Fibroblast of peridontal ligament (primary cell): ENCODE measurements around the gene NR6A1.
A peak's percentile ranks its signal among the peaks of the same experiment; 100 is the strongest.

Experiments used
- DNase-seq: peaks from one replicate; pipeline ENCODE4 v3.0.0-alpha.2; 2010; ENCODE audit errors: extremely low read depth

NR6A1 gene

DNA sequence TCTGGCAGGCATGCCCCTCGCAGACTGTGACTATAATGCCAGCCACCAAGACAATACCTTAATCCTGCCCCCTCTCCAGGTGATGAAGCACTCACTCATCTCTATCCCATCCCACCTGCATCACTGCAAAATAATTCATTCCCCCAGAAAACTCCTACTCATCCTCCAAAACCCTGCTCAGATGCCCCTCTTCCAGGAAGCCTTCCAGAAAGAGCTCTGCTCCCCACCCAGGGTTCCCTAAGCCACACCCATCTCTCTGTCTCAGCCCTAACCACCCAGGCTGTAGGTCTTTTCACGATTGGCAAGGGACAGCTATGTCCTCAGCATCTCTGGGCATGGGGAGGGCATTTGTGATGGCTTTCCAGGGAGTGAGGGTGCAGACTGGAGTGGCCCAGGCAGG, 281.1 kb downstream of the NR6A1 start:
- no peak for DNase-seq

DNA sequence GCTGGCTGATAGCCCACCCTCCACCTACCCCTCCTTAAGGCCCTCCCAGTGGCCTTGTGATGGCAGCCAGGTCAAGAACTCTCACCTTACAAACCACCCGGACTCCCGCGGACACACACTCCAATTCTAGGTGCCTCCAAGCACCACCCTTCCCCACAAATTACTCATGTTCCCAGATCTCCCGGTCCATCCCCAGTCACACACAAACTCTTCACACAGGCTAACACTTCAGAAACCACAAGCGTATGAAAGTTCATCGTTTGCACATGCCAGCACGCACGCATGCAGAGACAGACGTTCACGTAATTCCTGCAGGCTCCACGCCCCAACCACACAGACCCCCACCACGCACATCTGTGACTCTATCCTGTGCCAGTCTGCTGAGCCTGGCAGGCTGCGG, 281.9 kb downstream of the NR6A1 start:
- peak; percentile 21 for DNase-seq

DNA sequence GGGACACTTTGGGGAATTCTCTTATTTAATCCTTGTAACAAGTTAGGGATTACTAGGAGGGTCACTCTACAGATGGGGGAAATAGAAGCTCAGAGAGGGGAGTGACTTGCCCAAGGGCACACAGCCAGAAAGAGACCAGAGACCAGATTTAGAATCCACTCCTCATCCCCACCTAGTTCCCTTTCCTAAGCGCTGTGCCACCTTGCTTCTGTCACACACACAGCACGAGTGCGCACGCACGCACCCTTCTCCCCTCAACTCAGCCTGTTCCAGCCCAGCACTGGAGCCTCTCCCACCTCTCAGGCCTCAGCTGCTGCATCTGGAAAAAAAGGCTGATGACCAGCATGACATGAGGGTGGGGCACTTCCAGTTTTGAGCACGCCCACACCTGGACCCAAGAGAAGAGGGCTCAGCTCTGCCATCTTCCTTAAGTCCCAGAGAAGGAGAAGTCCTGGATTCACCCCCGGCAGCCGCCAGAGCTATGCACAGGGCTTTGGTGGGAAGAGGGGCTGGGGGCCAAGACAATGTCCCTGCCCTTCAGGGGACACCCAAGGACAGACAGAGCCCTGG, 282.4 kb downstream of the NR6A1 start:
- no peak for DNase-seq

DNA sequence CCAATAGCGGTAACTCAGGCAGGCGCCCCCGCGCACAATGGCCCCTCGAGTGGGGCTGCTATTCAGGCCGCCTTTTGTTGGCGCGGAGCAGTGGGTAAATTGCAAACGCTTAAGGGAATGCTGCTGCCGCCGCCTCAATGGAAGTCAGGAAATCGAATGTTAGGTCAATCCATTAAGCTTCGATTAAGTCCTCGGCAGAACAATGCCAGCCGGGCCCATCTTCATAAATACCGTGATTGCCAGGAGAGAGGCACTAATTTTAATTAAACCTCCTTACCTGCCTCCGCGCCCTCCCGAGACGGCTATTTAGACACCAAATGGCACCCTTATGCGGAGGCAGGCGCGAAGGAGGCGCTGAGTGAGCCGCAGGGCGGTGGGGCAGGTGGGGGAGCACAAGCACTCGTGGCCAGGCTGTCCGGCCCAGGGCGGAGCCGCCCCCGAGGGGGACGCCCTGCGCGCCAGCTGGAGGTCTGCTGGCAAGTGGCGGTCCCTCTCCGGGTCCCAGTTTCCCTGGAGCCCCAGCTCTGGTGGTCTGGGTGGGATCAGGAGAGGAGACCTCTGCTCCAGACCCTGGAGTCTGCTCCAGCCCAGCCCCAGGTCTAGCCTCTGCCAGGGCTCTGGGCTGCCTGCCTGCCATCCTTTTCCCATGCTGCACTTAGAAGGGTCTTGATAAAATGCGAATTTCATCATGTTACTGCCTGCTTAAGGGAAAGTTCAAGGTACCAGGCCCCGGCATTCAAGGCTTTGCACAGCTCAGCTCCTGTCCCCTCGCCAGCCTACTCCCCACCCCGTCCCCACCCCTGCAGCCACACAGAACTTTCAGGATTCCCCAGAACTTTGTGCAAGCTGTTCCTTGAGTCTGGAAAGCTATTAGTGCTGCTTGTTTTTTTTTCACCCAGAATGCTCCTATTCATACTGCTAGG, 283.6 kb downstream of the NR6A1 start:
- no peak for DNase-seq

DNA sequence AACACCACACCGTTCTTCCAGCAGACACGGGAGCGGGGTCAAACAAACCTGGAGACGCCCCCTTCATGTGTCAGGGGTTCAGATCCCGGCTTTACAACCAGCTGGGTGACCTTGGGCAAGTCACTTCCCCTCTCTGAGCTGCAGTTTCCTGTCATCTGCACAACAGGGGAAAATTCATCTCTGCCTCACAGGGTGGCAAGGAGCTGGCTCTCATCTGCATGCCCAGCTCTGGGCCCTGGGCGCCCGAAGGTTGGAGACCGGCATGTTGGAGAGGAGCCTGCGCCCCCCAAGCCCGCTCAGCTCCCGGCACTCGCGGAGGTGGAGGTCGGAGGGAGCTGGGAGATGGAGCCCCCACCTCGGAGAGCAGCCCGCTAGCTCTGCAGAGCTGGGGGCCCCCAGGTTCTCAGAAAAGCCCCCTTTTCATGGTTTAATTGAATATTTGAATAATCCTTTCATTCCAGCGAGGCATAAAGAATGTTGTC, 284.3 kb downstream of the NR6A1 start:
- DNase-seq = no peak

DNA sequence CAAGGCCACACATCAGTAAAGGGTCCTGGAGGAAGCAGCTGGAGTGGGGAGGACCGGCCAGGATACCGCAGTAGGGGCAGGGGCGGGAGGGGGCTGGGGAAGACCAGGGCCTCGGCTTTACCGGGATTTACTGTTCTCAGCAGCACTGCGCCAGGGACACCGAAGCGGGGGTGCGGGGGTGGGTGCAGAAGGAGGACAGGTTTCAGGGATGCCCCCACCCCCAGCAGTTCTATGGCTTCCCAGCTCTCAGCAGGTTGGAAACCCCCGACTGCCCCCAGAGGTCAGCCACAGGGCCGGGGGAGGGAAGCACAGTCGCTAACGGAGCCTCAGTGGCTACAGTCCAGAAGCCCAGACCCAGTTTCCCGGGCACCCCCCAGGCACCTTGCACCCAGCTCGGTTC, 285.2 kb downstream of the NR6A1 start:
- DNase-seq = no peak

DNA sequence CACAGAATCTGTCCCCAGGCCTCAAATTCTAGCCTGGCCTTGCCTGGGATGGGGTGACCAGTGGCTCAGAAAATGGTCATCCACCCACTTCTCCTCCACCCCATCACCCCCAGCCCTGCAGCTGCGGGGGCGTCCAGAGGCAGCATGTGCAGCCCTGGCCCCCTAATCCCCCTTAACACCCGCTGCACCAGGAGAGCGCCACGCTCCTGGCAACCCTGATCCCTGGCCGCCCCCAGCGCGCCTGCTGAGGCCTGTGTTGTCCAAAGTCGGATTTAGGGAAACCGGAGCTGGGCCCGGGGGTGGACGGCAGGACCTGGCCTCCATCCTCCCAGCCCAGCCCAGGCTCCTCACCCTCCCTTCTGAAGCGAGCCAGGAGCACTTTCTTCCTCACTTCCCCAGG, 285.9 kb downstream of the NR6A1 start:
- no peak for DNase-seq

DNA sequence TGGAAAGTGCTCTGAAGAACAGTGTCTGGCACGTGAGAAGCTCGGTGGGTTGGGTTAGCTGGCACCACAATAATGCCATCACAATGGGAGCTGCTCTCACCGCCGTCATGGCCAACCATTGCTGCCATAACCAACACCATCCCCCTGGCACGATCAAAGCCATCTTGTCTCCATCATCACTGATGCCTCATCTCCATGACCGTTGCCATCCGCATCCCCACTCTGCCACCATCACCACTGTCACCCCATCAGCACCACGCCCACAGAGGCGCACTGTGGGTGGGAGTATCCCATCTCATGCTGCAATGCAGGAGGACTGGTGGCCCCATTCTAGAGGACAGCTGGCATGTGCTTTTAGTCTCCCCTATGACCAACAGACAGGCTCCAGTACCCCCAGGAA, 287.6 kb downstream of the NR6A1 start:
- no peak for DNase-seq

DNA sequence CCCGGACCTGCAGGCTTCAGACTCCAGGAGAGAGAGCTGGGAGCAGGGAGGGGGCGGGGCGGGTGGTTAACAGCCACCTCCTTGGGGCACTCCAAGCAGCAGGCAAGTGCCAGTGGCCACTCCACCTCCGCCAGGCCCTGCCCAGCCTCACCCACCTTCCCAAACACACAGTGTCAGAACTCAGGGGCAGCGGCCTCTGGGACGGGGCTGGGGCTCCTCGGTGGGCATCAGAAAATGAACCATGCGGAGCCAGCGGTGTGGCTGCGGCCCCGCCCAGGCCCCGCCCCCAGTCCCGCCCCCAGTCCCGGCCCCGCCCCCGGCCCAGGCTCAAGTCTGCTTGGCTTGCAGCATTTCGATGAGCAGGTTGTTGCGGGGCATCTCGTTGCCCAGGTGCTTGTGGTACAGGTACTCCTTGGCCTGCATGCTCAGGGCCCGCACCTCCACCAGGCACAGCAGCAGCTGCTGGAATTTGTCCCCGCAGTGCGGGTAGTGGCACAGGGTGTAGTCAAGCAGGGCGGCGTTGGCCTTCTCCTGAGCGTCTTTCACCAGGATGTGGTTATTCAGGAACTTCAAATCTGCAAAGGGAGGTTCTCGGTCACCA, 288.6 kb downstream of the NR6A1 start:
- DNase-seq = no peak

DNA sequence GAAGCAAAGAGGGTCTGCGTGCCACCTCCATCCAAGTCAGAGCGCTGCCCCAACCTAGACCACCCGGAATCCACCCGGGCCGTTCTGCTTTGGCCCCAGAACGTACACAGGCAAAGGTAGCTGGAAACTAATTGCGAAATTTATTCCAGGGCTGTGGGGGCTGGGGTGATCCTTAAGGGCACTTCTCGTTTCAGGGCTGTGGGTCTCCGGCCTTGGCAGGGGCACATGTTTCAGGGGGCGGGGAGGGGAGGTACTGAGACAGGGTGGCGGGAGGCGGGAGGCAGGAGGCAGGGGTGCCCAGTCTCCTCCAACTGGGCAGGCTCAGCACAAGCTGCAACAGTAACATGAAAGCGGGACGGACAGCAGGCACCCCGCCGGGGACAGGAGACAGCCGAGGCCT, 290.0 kb downstream of the NR6A1 start:
- no peak for DNase-seq

DNA sequence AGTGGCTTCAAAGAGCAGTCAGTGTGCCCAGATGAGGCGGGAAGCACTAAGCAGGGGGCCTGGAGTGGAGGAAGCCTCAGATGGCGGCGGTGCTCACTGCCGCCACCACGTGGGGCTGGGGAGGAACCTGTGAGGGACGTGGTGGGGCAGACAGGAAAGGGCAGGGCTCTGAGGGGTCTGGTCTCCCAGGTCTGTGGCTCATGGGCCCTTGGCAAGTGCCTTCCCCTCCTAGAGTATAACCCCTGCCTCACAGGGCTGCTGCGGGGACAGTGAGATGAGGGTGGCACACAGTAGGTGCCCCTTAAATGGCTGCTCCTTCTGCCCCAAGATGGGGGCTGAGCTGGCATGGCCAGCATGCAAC, 290.5 kb downstream of the NR6A1 start:
- DNase-seq = no peak

DNA sequence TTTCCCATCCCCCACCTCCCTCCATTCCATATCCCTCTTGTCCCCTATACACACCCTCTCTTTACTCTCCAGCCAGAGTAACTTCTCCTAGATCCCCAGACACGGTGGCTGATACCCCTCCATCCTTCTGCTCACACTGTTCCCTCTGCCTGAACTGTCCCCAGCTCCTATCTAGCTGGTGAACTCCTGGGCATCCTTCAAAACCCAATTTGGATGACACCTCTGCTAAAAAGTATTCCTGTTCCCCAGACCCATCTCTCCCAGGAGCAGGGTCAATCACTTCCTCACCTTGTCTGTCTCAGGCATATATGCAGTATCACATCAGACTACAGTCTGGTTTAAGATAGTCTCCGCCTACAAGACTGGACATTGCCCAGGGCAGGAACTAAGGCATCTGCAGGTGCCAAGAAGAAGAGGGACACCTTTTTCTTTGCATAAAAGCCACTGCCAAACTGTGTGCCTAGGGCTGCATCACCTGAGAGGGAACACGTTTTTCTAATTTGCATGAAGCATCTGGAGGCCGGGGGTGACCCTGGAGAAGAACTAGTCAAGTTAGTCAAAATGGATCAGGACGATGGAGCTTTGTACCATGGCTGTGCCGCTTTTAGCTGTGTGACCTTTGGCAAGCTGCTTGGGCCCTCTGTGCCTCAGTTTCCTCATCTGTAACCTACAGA, 291.0 kb downstream of the NR6A1 start:
- DNase-seq = no peak

DNA sequence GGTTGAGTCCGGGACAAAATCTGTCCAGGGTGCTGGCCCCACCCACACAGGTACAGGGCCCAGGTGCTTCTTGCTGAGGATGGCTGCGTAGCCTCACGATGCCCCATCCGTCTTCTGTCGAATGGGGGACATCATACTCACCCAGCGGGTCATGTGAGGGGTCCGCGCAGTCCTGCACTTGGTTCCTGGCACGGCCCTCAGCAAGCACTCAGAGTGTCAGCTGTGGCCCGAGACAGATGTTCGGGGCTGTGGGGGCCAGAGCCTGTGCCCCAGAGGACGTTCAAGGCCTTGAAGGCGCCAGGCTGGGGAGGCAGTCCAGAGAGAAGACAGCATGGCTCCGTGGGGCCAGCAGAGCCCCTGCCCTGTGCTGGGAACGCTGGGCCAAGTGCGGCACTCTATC, 291.7 kb downstream of the NR6A1 start:
- no peak for DNase-seq

DNA sequence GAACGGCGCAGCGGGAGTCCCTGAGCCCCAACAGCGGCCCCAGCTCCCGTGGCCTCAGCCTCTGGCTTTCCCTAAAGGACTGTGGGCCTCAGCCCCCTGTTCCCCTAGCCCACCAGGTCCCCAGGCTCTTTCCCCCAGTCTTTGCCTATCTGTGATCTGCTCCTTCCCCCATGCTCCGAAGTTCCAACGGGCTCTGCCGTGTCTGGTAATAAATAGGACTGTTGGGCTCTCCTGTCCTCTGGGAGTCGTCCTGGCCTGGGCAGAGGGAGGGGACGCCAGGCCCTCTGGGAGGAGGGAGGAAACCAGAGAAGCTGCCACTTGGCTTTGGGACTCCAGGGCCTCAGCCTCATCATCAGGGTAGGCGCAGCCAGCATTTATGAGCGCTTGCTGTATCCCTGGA, 292.8 kb downstream of the NR6A1 start:
- DNase-seq = no peak

DNA sequence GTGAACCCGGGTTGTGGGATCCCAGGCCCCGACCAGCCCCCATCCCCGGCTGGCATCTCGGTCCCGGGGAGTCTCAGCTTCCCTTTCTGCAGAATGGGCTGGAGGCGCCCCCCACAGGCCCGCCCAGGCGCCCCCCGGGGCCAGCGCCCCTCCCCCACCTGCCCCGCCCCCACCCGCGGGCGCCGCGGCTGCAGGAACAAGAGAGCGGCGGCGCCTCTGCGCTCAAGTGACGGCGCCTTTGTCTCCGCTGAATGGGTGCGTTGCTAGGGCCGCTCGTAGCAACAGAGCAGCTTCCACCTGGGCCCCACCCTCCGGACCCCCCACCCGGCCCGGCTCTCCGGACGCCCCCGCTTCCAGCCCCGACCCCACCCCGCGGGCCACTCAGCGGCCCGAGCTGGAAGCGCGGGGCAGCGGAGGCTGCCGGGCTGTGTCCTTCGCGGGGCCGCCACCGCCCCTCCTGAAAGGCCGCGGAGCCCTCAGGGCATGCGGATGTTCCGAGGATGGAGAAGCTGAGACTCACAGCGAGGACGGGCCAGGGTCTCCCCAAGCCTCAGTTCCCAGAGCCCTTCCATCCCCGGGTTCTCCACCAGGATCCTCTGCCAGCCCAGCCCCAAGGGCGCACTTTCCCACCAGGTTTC, 293.3 kb downstream of the NR6A1 start:
- no peak for DNase-seq

DNA sequence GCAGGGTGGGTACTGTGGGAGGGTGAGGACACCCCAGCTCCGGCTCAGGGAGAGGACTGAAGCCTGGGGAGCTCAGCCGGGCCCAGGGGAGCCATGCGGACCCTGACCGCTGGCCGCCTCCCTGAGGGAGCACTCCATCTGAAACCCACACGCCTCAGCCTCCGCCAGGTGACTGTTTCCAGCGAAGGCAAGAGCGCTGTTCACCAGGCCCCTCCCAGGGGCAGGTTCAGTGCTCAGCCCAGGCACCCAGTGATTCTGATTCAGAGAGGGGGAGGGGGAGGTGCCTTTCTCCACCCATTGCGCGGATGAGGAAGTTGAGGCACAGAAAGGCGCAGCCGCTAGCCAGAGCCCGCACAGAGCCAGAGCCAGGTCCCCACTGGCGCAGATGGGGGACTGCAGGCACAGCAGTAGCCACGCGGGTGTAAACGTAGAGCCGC, 293.9 kb downstream of the NR6A1 start:
- no peak for DNase-seq

DNA sequence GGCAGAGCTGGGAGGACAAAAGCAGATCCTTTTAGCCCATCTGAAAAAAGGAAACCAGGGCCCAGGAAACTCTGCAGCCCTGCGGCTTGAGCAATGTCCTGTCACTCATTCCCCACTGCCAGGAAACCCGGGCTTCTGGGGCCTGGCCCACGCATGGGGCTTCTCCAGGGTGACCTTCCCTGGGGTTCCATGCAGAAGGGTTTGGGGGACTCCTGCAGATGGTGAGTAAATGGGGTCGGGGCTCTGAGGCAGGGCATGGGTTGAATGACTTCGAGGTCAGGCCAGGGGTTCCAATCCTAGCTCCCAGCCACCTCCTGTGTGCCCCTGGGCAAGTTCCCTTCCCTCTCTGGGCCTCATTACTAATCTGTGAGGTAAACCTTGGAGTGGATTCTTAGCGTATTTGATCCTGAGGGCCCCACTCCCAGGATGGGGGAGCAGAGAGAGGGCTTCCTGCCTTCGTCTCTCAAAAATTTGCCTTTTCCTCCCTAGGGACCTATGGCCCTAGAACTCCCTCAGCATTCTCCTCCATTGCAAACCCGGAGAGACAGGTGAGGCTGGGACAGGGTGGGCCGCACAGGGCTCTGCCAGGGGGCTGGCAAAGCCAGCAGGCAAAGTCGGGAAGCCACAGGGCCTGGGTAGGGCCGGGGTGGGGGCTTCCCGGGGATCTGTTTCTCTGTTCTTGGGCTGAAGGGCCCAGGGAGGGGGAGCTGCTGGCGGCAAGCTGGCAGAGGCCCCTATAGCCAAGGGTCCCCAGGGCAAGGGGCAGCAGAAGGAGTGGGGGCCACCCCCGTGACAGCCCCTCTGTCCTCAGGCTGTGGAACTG, 295.0 kb downstream of the NR6A1 start:
- no peak for DNase-seq

DNA sequence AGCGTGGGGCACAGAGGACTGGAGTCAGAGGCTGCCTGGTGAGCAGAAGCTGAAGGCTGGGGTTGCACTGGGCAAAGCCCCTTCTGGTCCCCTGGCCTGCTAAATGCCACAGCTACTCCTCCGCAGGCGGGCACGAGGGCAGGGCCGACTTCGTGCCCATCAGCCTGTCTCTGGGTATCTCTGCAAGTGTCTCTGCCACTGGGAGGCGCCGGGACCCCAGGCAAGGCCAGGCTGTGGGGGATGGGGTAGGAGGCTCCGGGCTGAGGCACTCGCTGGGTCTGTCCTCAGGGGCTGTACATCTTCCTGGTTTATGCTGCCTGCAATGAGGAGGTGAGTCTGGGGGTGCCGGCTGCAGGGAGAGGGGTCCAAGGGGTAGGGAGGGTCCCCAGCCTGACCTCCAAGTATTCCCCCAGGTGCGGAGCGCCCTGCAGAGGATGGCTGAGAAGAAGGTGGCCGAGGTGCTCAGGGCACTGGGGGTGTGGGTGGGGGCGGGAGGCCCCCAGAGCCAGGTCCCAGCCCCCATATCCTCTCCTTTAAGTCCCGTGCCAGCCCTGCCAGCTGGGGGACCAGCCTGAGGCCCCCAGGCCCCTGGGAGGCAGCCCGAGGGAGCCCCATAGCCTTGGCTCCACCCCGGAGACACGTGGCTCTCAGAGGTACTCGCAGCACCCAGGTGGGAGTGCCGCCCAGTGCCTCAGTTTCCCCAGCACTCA, 295.8 kb downstream of the NR6A1 start:
- DNase-seq = no peak

DNA sequence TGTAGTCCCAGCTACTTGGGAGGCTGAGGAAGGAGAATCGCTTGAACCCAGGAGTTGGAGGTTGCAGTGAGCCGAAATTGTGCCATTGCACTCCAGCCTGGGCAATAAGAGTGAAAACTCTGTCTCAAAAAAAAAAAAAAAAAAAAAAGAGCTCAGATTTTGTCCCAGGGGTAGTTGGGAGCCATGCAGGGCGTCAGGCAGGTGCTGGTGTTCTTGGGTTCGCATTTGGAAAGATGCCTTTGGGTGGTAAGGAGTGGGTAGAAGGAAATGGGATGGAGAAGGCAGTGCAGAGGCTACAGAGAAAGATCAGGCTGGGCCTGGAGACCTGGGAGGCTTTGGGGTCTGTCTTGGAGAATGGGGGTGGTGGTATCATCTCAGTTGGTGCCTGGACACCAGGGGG, 297.0 kb downstream of the NR6A1 start:
- no peak for DNase-seq

DNA sequence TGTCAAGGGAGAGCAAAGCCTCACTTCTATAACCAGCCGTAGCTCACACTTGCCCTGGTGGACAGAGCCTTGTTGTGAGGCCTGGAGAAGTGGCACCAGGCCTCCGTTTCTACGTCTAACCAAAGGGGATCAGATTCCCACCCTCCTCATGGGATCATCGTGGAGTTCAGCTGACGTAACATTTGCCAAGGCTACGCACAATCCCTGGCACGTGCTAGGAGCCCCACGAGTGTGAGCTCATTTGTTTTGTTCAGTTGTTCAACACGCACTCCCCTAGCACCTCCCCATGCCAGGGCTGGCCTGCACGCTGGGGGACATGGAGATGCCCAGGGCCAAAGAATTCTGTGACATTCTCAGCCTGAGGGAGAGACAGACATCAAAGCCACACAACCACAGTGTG, 297.8 kb downstream of the NR6A1 start:
- DNase-seq = no peak
